Measurements from ENCODE around the gene SLC24A4. TPM values are rescaled to one million over a fixed set of nuclear protein-coding genes. Genes with fewer than 3 reads are reported as not detected.

The SLC24A4 gene
- total RNA-seq, 1 experiment from 2014 or later = not detected

DNA sequence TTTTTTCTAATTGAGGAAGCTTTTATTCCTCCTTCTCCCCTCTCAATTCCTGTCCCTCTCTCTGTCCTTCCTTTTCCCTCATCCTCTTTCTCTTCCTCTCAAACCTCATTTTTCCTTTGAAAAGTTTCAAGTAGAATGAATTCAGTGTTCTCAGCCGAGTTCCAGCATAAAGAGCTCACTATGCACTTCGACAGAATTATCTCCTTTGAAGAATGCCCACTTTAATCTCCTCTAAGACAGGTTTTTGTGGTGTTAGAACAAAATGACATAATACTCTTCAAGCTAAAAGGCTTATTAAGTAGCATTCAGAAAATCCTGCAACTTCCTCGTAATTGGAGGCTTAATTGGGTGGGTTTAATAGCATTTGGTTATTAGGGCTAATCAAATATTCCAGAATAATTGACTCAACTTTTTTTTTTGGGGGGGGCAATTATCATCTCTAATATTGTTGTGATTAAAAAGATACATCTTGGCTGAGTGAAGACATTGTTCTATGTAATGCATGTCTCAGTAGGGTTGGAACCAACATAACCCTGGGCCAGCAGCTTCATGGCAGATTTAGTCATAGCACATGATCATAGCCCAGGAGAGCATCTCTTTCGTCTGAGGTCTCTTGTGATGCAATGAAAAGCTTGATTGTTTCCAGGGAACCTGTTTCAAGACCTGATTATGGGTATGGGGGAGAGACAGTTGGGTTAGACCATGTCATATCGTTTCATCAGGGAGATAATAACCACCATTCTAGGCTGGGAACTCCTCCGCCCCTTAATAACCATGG is 25.0 kb upstream of the SLC24A4 start:
- peaks cover 100% of the 10 kb centered on the region for H3K27me3 Mint-ChIP-seq (ENCODE audit: unreplicated experiment)
- no peak overlapping the region for H3K27ac Mint-ChIP-seq (ENCODE audit: unreplicated experiment)
- intact Hi-C loops (cut with micrococcal nuclease; ENCODE audit: unreplicated experiment) = no loop called here
- no peaks in the 10 kb centered on the region for H3K9me3 Mint-ChIP-seq (ENCODE audit: low read depth, unreplicated experiment)
- no peak overlapping the region for H3K4me3 Mint-ChIP-seq (ENCODE audit: low read depth, unreplicated experiment)
- no TSS peak for BruUV-seq (replicated peaks)
- CTCF ChIA-PET = no interaction called here
- TF ChIP-seq, protein P1, sequence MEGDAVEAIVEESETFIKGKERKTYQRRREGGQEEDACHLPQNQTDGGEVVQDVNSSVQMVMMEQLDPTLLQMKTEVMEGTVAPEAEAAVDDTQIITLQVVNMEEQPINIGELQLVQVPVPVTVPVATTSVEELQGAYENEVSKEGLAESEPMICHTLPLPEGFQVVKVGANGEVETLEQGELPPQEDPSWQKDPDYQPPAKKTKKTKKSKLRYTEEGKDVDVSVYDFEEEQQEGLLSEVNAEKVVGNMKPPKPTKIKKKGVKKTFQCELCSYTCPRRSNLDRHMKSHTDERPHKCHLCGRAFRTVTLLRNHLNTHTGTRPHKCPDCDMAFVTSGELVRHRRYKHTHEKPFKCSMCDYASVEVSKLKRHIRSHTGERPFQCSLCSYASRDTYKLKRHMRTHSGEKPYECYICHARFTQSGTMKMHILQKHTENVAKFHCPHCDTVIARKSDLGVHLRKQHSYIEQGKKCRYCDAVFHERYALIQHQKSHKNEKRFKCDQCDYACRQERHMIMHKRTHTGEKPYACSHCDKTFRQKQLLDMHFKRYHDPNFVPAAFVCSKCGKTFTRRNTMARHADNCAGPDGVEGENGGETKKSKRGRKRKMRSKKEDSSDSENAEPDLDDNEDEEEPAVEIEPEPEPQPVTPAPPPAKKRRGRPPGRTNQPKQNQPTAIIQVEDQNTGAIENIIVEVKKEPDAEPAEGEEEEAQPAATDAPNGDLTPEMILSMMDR (IDR thresholded peaks at IDR 0.05; ENCODE audit: unreplicated experiment) = no peak
- H3K4me1 Mint-ChIP-seq (ENCODE audit: low read depth, unreplicated experiment) = no peaks in the 10 kb centered on the region
- no peak for DNase-seq
- H3K36me3 Mint-ChIP-seq (ENCODE audit: insufficient read depth, unreplicated experiment) = no peaks in the 10 kb centered on the region

DNA sequence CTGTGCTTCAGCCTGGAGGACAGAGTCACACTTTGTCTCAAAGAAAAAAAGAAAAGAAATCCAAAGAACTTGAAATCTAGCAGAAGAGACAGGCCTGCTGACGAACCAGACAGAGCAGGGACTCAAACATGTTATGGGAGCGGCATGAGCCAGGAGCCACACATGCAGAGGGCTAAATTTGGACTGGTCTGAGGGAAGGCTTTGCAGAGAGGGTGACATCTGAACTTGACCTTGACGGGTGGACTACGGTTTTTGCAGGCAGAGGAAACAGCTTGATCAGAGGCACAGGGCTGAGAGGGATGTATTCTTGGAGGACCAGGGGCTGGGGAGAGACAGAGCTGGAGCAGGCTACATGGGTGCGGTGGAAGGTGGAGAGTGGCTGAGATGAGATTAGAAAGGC is 20.5 kb upstream of the SLC24A4 start:
- CTCF ChIA-PET = no interaction called here

DNA sequence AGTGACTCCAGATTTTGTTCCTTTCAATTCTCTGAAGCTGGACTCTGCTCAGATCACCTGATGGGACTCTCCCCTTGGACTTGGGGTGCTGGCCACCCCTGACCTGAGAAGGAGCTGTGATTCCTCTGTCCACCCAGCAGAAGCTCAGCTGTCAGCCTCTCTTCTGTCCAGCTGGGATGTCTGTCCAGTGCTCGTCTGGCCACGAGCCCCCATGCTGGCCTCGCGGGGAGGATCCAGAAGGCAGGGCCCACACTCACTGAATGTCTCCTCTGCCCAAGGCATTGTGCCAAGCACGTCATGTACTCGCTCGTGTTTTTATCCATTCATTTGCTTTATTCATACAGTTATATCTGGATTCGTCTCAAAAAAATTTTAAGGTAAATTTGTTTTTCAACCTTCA is 14.2 kb upstream of the SLC24A4 start:
- intact Hi-C loops (cut with micrococcal nuclease; ENCODE audit: unreplicated experiment) = no loop called here
- no TSS peak for BruUV-seq (replicated peaks)
- Mint-ChIP-seq H3K27ac (ENCODE audit: unreplicated experiment) (no peak overlapping the region), H3K4me3 (ENCODE audit: low read depth, unreplicated experiment) (no peak overlapping the region), H3K4me1 (ENCODE audit: low read depth, unreplicated experiment) (no peaks in the 10 kb centered on the region), H3K9me3 (ENCODE audit: low read depth, unreplicated experiment) (no peaks in the 10 kb centered on the region), H3K36me3 (ENCODE audit: insufficient read depth, unreplicated experiment) (no peaks in the 10 kb centered on the region), H3K27me3 (ENCODE audit: unreplicated experiment) (peaks cover 89% of the 10 kb centered on the region)
- no peak for DNase-seq
- CTCF ChIA-PET = no interaction called here
- TF ChIP-seq, protein P1 (IDR thresholded peaks at IDR 0.05; ENCODE audit: unreplicated experiment) = no peak

More for the DNA sequence above, 20.5 kb upstream of the SLC24A4 start:
- Mint-ChIP-seq H3K36me3 (ENCODE audit: insufficient read depth, unreplicated experiment) (no peaks in the 10 kb centered on the region), H3K9me3 (ENCODE audit: low read depth, unreplicated experiment) (no peaks in the 10 kb centered on the region), H3K4me1 (ENCODE audit: low read depth, unreplicated experiment) (no peaks in the 10 kb centered on the region), H3K27ac (ENCODE audit: unreplicated experiment) (no peak overlapping the region), H3K4me3 (ENCODE audit: low read depth, unreplicated experiment) (no peak overlapping the region), H3K27me3 (ENCODE audit: unreplicated experiment) (peaks cover 100% of the 10 kb centered on the region)
- TF ChIP-seq, protein P1 (IDR thresholded peaks at IDR 0.05; ENCODE audit: unreplicated experiment) = no peak
- BruUV-seq (replicated peaks) = no TSS peak
- intact Hi-C loops (cut with micrococcal nuclease; ENCODE audit: unreplicated experiment) = no loop called here
- DNase-seq = no peak

DNA sequence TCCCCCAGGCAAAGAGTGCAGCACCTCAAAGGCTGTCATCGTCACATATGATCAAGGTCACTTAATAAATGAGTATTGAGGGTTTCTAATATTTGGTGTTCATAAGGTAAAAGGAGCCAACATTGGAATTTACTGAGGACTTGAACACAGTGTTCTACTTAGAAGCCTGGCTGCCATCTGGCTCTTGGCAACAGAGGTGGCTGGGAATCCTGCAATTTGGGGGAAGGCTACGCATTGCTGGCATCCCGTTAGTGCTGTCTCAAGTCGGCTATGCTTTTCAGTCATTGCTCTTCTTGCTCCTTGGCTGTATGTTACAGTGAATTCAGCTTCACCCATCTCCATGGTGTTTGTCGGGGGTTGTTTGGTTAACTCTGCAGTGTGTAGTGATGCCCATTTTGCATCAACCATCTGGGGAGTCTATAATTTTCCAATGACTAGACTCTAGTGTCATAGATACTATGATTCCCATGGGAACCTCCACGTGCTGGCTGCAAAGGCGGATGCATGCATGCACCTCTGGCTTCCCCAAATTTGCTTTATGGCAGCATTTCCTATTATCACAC is 12.9 kb upstream of the SLC24A4 start:
- no TSS peak for BruUV-seq (replicated peaks)
- Mint-ChIP-seq H3K4me3 (ENCODE audit: low read depth, unreplicated experiment) (no peak overlapping the region), H3K27me3 (ENCODE audit: unreplicated experiment) (peaks cover 89% of the 10 kb centered on the region), H3K9me3 (ENCODE audit: low read depth, unreplicated experiment) (no peaks in the 10 kb centered on the region), H3K36me3 (ENCODE audit: insufficient read depth, unreplicated experiment) (no peaks in the 10 kb centered on the region), H3K27ac (ENCODE audit: unreplicated experiment) (no peak overlapping the region), H3K4me1 (ENCODE audit: low read depth, unreplicated experiment) (no peaks in the 10 kb centered on the region)
- CTCF ChIA-PET = no interaction called here
- TF ChIP-seq, protein P1 (IDR thresholded peaks at IDR 0.05; ENCODE audit: unreplicated experiment) = no peak
- intact Hi-C loops (cut with micrococcal nuclease; ENCODE audit: unreplicated experiment) = no loop called here
- DNase-seq = no peak
